CD14-positive monocyte (primary cell): ENCODE measurements around the gene TRIM44. TPM values are rescaled to one million over a fixed set of nuclear protein-coding genes. Genes with fewer than 3 reads are reported as not detected.

Experiments used
- DNase-seq, 3 donors: peaks; one replicate each; pipeline ENCODE4 v3.0.0-alpha.2; 2011 to 2022
- H2AFZ ChIP-seq: 2 replicates; pipeline ENCODE4 v1.6.0; 2012; ENCODE audit warnings: mild to moderate bottlenecking, low read depth, low read length, inconsistent platforms; ENCODE audit not compliant: insufficient read depth, poor library complexity, severe bottlenecking
- H3K27ac ChIP-seq, 2 donors: 1 replicate in 1 of 2; 2 replicates in 1 of 2; pipeline ENCODE4 v1.5.1; 2012 to 2013; ENCODE audit warnings: low read length in 2 of 2, control low read depth in 1 of 2, inconsistent platforms in 1 of 2, low read depth in 1 of 2, mild to moderate bottlenecking in 1 of 2
- H3K27me3 ChIP-seq, 2 donors: one replicate each; pipeline versions ENCODE4 v1.6.0 to v1.6.1; 2011 to 2013; ENCODE audit warnings: low read length in 2 of 2; ENCODE audit not compliant: control insufficient read depth in 2 of 2, insufficient read depth in 2 of 2
- H3K36me3 ChIP-seq, 2 donors: replicated peaks in 1 of 2; 1 replicate in 1 of 2; 2 replicates in 1 of 2; pipeline versions ENCODE4 v1.5.1 to v1.6.1; 2012 to 2013; ENCODE audit warnings: low read length in 2 of 2, control low read depth in 1 of 2, inconsistent platforms in 1 of 2, mild to moderate bottlenecking in 1 of 2; ENCODE audit not compliant: insufficient read depth in 2 of 2, control insufficient read depth in 1 of 2
- H3K4me1 ChIP-seq, 2 donors: 1 replicate in 1 of 2; 2 replicates in 1 of 2; pipeline versions ENCODE4 v1.5.1 to v1.6.1; 2012 to 2013; ENCODE audit warnings: low read length in 2 of 2, control low read depth in 1 of 2, inconsistent platforms in 1 of 2, mild to moderate bottlenecking in 1 of 2, moderate library complexity in 1 of 2; ENCODE audit not compliant: insufficient read depth in 2 of 2, control insufficient read depth in 1 of 2
- H3K4me2 ChIP-seq: replicated peaks from 2 replicates; pipeline ENCODE3; 2012; ENCODE audit warnings: low read length, moderate library complexity, mild to moderate bottlenecking; ENCODE audit not compliant: poor library complexity, severe bottlenecking; ENCODE audit errors: extremely low read depth
- H3K4me3 ChIP-seq, 3 experiments: fragments of 200-600 bp in 1 of 3; sonication (generic) in 1 of 3; replicated peaks in 1 of 3; 1 replicate in 2 of 3; 2 replicates in 1 of 3; pipeline ENCODE4 v1.5.1; 2011 to 2013; ENCODE audit warnings: low read length in 3 of 3, mild to moderate bottlenecking in 3 of 3, control low read depth in 2 of 3, low read depth in 2 of 3, inconsistent platforms in 1 of 3, moderate library complexity in 1 of 3
- H3K79me2 ChIP-seq: 2 replicates; pipeline ENCODE4 v1.6.0; 2012; ENCODE audit warnings: mild to moderate bottlenecking, control low read depth, inconsistent platforms, low read length, moderate library complexity; ENCODE audit not compliant: insufficient read depth
- H3K9ac ChIP-seq: 2 replicates; pipeline ENCODE4 v1.6.0; 2017; ENCODE audit warnings: low read length, mild to moderate bottlenecking; ENCODE audit not compliant: insufficient read depth, poor library complexity, severe bottlenecking
- H3K9me3 ChIP-seq, 2 donors: replicated peaks in 1 of 2; 1 replicate in 1 of 2; 2 replicates in 1 of 2; pipeline versions ENCODE4 v1.5.1 to v1.6.1; 2012 to 2013; ENCODE audit warnings: low read length in 2 of 2, control low read depth in 1 of 2; ENCODE audit not compliant: control insufficient read depth in 1 of 2, insufficient read depth in 1 of 2
- H4K20me1 ChIP-seq: 2 replicates; pipeline ENCODE4 v1.6.0; 2012; ENCODE audit warnings: mild to moderate bottlenecking, low read length, control low read depth, moderate library complexity; ENCODE audit not compliant: insufficient read depth
- H3K27ac Mint-ChIP-seq, 7 donors: one replicate each; pipeline ENCODE4 v1.8.0; 2020; ENCODE audit warnings: mild to moderate bottlenecking in 7 of 7, mixed read lengths in 7 of 7, moderate library complexity in 6 of 7, inconsistent platforms in 2 of 7
- H3K27me3 Mint-ChIP-seq, 3 donors: one replicate each; pipeline ENCODE4 v1.8.0; 2021 to 2022; ENCODE audit warnings: low read depth in 3 of 3, mild to moderate bottlenecking in 3 of 3, mixed read lengths in 3 of 3, moderate library complexity in 3 of 3, inconsistent platforms in 1 of 3
- H3K36me3 Mint-ChIP-seq, 2 donors: one replicate each; pipeline ENCODE4 v1.8.0; 2020; ENCODE audit warnings: mixed read lengths in 2 of 2, inconsistent platforms in 1 of 2, mild to moderate bottlenecking in 1 of 2
- H3K4me1 Mint-ChIP-seq: one replicate; pipeline ENCODE4 v1.8.0; 2020; ENCODE audit warnings: mild to moderate bottlenecking, mixed read lengths
- H3K4me3 Mint-ChIP-seq, 2 donors: one replicate each; pipeline ENCODE4 v1.8.0; 2020; ENCODE audit warnings: mild to moderate bottlenecking in 2 of 2, mixed read lengths in 2 of 2, moderate library complexity in 1 of 2
- H3K9me3 Mint-ChIP-seq, 7 donors: one replicate each; pipeline ENCODE4 v1.8.0; 2020 to 2022; ENCODE audit warnings: mixed read lengths in 7 of 7, mild to moderate bottlenecking in 6 of 7, moderate library complexity in 6 of 7, inconsistent platforms in 2 of 7
- CTCF ChIP-seq: fragments of 200-600 bp; IDR thresholded peaks from one replicate; pipeline ENCODE4 v1.8.0; 2022; ENCODE audit warnings: antibody characterized with exemption, mild to moderate bottlenecking
- WGBS: methylation state at CpG from one replicate; pipeline ENCODE4 v1.1.5; 2013; ENCODE audit warnings: missing lambda C conversion rate; ENCODE audit not compliant: insufficient coverage; 5-methylcytosine and 5-hydroxymethylcytosine counted together
- intact Hi-C, 2 donors: fragments of 100-400 bp; cut with micrococcal nuclease; formaldehyde crosslinking; loops; one replicate each; pipeline versions ENCODE4 v1.15.0 to v1.15.1; 2023
- polyA plus RNA-seq, 3 donors: library from polyadenylated mRNA; depleted of rRNA in 1 of 3; unstranded in 2 of 3; stranded (reverse) in 1 of 3; fragments of 300-500 nt in 2 of 3; fragments of >200 nt in 1 of 3; fragmentation: Illumina TruSeq in 2 of 3; gene quantifications; 1 replicate in 2 of 3; 2 replicates in 1 of 3; pipeline ENCODE4 v1.2.3, GENCODE V29; 2012 to 2021

Gene TRIM44
- polyA plus RNA-seq, 3 donors, result 25.3 to 47.1 (median 45.9) TPM

GRCh38 chr11:35678975-35679374 is 16.4 kb downstream of the TRIM44 start:
- Histone ChIP-seq H3K9me3 (no peaks in the 10 kb centered on the region), H3K27ac (no peak overlapping the region), H3K9ac (no peak overlapping the region), H3K4me2 (no peak overlapping the region), H2AFZ (no peak overlapping the region), H4K20me1 (peaks cover 94% of the 10 kb centered on the region), H3K4me3 (no peak overlapping the region), H3K36me3 (no peaks in the 10 kb centered on the region), H3K27me3 (no peaks in the 10 kb centered on the region), H3K4me1 (peaks cover 9 to 13% of the 10 kb centered on the region in 2 donors), H3K79me2 (peaks cover 57% of the 10 kb centered on the region)
- WGBS, result no CpG with 5 or more reads among the region's 1 CpG
- no peak for TF ChIP-seq CTCF
- intact Hi-C loops, result no loop called here
- peaks cover 0 to 1% (median 0%) of the 10 kb centered on the region in 7 donors for H3K9me3 Mint-ChIP-seq
- H3K4me3 Mint-ChIP-seq, result no peak overlapping the region
- H3K27me3 Mint-ChIP-seq, result no peaks in the 10 kb centered on the region
- no peak for DNase-seq
- H3K27ac Mint-ChIP-seq, result no peak overlapping the region
- H3K36me3 Mint-ChIP-seq, result peaks cover 8 to 23% of the 10 kb centered on the region in 2 donors
- H3K4me1 Mint-ChIP-seq, result peaks cover 43% of the 10 kb centered on the region

- intact Hi-C loops, result no loop called here
- Histone ChIP-seq H3K9ac (no peak overlapping the region), H3K4me3 (no peak overlapping the region), H3K27ac (no peak overlapping the region), H3K9me3 (no peaks in the 10 kb centered on the region), H3K27me3 (no peaks in the 10 kb centered on the region), H3K4me1 (peaks cover 18 to 20% of the 10 kb centered on the region in 2 donors), H3K4me2 (no peak overlapping the region), H3K36me3 (peaks cover 5 to 7% of the 10 kb centered on the region in 2 donors), H2AFZ (no peak overlapping the region), H3K79me2 (peaks cover 57% of the 10 kb centered on the region), H4K20me1 (peaks cover 91% of the 10 kb centered on the region)
- H3K9me3 Mint-ChIP-seq, result no peaks in the 10 kb centered on the region
- H3K27ac Mint-ChIP-seq, result no peak overlapping the region
- peaks cover 47% of the 10 kb centered on the region for H3K4me1 Mint-ChIP-seq
- no peak overlapping the region for H3K4me3 Mint-ChIP-seq
- no peak for TF ChIP-seq CTCF
- DNase-seq, result no peak
- no peaks in the 10 kb centered on the region for H3K27me3 Mint-ChIP-seq
- H3K36me3 Mint-ChIP-seq, result peaks cover 14 to 27% of the 10 kb centered on the region in 2 donors
- no CpG with 5 or more reads among the region's 1 CpG for WGBS
Measured at GRCh38 chr11:35680506-35680905, 17.9 kb downstream of the TRIM44 start.
